HG02970 (cell line): ENCODE measurements around the gene TRAF3IP1.

Experiments used
- ATAC-seq: cut with Tn5 transposase; IDR thresholded peaks from one replicate; pipeline ENCODE4 v1.9.1; 2021; ENCODE audit warnings: mild to moderate bottlenecking, moderate library complexity, moderate number of reproducible peaks; ENCODE audit not compliant: unreplicated experiment, low FRiP score

TRAF3IP1 gene

DNA sequence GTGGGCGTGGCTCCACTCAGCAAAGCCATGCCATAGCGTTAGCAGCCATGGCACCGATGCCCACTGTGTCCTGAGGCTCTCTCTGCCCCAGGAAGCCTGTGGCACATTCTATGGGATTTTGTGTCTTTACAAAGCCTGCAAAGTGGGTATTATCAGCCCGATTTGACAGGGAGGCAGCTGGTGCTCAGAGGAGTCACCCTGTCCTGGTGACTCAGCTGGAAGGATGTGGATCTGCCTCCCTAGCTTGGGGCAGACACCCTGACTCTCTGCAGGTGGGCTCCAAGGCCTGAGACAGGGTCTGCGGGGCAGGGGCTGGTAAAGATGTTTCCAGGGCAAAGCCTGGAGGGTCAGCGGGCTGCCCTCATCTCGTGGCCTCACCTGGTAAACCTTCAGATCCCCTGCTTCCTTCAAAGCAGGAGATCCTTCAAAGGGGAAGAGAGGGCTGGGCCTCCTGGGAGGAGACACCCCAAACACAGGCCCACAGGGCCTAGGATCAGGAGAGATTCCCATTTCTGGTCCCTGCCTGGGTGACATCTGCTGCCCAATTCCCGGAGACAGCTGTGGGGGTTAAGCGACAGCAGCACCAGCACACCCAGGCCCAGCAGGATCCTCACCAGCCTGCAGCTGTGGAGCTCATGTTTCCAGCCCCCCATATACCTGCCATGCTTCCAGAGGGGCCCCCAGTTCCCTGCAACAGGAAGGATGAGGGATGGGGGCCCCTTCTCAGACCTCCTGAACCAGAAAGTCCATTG is 103.4 kb downstream of the TRAF3IP1 start:
- no peak for ATAC-seq

DNA sequence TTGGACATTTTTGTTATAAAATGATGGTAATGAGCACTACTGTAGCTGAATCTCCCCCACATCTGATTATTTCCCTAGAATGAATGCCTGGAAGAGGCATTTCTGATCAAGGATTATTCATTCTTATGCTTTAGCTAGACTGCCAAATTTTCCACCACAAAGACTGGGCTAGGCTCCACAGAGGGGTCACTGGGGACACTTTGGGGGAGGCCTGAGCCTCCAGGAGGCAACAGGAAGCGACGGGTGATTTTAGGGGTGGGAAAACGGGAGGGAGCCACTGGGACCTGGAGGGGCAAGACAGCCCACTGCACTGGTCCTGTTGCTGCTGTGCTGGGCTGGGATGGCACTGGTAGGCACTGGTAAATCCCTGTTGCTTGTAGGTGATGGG is 104.0 kb downstream of the TRAF3IP1 start:
- no peak for ATAC-seq

DNA sequence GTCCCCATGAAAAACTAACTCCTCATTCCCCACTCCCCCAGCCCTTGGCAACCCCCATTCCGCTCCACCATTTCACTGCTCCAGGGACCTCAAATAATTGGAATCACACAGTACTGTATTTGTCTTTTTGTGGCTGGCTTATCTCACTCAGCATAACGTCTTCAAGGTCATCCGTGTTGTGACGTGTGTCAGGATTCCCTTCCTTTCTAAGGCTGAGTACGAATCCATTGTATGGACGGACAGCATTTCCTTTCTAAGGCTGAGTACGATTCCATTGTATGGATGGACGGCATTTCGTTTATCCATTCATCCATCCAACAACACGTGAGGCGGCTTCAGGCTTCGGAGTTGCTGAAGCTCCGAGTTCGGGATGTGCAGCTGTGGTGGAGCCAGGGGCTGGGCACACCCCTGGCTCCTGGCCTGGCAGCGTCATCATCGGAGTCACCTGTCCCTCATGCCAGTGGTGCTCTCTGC is 105.2 kb downstream of the TRAF3IP1 start:
- ATAC-seq, result no peak

DNA sequence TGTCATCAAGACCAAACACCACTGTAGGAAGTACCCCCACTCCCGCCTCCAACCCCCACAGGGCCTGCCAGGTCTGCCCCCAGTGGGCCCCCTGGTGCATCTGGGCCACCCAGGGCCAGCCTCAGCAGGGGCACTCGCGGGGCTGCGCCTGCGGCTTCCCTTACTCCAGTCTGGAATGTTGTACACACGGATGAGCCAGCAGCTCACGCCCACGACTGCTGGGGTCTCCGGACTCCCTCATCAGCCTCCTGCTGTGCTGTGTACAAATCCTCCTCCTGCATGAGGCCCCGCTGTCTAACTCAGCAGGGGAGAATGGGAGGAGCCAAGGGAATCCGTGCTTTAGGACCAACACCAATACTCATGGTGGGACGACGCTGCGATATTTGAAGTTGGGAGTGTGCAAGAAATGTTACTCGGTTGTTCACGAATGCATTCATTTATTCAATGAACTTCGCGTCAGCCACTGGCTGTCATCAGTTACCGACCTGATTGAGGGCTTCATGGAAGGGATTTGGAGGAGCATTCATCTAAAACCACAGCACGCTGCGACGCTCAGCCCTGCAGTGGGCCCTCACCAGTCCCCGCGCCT is 105.8 kb downstream of the TRAF3IP1 start:
- ATAC-seq, result peak; percentile 1

DNA sequence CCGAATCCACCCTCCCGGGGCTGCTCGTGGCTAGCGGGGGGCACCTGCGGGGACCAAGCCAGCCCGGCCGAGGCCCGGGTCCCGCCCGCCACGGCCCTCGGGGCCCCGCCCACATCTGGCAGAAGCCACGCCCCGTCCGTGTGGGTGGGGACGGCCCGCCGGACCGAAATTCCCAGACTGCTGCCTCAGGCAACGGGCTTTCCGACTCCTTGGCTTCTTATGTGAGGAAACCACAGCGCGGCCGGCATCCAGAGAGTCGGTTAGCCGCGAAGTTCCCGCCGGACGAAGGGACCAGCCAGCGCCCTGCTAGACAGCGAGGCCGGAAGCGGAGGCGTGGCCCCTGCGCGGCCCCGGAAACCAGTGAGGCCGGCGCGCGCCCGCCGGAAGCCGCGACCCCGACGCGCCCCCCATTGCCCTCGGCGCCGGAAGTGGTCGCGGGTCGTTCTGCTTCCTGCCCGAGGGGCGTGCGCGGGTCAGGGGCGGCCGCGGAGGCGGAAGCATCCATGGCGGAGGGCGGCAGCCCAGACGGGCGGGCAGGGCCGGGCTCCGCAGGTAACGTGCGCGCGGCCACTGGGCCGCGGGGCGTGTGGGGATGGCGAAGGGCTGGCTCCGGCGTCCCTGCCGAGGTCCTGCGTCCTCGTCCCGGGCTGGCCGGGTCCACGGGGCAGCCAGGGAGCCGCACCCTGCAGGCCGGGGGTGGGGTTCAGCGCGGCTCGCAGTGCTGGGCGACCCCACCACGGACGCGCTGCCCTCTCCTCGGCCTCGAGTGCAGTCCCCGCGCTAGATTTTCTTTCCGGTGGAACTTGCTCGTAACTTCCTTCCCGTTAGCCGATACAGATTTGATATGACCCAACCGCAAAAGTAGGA is 106.5 kb downstream of the TRAF3IP1 start, which contains the start of gene ASB1:
Gene ASB1 (plus strand): TSS at position 360 of the 867 bp plus-strand sequence. CDS start 144 bp downstream, at position 504.
- ATAC-seq, result peak; percentile 86

DNA sequence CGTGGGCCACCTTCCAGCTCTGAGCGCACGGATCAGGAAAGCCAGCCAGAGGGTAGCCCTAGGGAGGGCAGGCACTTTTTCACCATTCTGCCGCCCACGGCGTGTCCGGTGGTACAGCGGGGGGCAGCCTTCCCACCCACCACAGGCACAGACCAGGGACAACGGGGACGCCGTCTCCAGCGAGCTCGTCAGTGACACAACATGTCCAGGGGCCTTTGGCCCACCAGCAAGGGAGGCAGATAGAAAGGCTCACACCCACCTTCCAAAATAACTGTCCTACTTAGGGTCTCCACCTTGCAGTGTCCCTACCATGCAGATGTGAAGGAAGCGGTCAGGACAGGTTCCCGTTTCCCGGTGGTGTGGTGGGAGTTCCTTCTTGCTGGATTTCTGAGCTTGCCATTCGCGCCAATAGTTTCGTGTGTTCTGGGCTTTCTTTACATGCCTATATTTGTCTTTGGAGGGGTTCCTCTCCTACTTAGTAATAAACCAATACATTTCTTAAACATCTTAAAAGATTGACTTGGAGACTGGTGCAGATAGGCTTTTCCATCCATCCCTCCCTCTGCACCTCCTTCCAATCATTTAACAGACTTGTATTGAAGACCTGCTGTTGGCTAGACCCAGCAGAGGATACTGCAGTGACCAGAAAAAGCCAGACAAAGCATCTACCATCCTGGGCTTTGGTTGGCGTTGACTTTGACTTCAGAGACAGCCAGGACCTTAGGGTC is 107.3 kb downstream of the TRAF3IP1 start:
- ATAC-seq, result no peak

DNA sequence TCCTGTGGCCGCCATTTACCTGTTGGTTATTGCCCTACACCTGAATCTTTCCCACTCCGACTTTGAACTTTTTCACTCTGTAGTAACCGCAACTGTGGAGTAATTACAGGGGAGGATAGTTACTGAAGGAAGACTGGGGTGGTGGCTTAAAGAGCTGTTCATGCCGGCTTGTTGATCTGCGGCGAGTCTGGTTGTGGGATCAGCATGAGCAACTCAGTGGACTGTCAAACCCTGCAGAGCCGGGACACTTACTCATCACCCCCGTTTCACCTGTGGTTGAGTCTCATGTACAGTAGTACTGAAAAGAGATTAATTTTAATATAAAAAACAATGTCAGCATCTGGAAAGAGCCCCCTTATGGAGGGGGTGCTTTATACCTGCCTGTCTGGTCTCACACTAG is 108.5 kb downstream of the TRAF3IP1 start:
- no peak for ATAC-seq

DNA sequence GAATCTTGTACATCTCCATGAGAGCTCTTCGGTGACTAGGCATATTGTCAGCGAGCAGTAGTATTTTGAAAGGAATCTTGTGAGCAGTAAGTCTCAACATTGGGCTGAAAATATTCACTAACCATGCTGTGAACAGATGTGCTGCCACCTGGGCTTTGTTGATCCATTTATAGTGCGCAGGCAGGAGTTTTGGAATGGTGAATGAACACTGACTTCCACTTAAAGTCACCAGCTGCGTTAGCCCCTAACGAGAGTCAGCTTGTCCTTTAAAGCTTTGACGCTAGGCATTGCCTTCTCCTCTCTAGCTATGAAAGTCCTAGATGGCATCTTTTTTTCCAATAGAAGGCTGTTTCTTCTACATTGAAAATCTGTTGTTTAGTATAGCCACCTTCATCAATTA is 110.5 kb downstream of the TRAF3IP1 start:
- no peak for ATAC-seq

DNA sequence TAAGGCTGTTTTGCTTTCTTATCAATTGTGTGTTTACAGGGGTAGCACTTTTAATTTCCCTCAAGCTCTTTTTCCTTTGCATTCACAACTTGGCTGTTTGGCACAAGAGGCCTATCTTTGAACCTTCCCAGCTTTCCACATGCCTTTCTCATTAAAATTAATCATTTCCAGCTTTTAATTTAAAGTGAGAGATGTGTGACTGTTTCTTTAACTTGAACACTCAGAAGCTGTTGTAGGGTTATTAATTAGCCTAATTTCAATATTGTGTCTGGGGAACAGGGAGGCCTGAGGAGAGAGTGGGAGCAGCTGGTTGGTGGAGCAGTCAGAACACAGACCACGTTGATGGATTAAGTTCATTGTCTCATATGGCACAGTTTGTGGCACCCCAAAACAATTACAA is 111.1 kb downstream of the TRAF3IP1 start:
- ATAC-seq, result no peak

DNA sequence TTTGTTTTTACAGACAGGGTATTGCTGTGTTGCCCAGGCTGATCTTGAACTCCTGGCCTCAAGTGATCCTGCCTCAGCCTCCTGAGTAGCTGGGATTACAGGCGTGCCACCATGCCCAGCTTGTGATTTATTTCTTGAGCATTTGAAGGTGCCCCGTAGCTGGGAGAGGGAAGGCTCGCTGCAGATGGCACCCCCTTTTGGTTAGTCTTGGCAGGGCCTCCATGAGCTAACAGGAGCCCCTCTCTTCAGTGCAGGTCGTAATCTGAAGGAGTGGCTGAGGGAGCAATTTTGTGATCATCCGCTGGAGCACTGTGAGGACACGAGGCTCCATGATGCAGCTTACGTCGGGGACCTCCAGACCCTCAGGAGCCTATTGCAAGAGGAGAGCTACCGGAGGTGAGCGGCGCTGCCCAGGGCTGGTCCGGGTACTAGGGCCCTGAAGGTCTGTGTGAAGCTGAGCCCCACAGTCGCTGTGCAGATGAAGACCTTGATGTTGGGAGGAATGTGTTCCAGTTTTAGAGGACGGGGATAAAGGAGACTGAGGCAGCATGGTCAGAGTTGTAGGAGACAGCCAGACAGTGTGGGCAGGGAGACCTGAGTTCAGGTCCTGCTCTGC is 113.1 kb downstream of the TRAF3IP1 start:
- no peak for ATAC-seq

DNA sequence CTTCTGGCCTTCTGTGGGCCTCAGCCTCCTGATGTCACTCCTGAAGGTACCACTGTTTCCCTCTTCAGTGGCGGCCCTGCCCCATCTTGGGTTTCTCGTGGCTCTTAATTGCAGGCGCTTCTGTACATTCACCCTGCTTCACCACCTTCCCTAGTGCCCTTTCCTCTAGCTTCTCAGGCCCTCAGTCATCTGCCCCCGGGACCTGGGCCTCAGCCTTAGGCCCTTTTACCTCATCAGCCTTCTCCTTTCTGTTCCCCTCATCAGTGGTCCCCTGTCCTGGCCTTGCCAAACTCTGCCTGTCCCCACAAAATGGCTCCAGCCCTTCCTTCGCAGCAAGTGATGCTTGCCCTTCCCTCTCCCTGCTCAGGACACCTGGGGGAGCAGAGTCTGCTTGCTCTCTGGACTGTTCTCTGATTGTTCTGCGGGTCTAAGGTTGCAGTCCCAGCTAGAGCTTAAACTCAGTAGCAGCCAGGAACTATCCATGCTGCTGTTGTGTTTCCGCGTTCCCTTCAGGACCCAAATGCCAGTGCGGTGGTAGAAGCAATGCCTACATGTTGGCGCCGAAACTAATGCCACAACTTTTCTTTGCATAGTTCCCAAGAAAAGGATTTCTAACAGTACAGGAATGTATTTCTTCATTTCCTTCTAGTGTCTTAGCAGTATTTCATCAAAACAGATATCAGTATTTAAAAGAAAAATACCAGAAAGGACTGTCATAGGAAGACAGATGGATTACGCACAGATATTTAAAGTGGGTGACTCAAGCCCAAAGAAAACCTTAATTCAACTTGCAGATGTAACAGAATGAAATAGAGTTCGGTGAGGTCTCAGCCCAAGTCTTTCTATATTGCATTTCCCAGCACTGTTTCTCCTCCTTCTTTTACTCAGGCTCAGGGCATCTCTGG is 113.9 kb downstream of the TRAF3IP1 start:
- ATAC-seq, result no peak

DNA sequence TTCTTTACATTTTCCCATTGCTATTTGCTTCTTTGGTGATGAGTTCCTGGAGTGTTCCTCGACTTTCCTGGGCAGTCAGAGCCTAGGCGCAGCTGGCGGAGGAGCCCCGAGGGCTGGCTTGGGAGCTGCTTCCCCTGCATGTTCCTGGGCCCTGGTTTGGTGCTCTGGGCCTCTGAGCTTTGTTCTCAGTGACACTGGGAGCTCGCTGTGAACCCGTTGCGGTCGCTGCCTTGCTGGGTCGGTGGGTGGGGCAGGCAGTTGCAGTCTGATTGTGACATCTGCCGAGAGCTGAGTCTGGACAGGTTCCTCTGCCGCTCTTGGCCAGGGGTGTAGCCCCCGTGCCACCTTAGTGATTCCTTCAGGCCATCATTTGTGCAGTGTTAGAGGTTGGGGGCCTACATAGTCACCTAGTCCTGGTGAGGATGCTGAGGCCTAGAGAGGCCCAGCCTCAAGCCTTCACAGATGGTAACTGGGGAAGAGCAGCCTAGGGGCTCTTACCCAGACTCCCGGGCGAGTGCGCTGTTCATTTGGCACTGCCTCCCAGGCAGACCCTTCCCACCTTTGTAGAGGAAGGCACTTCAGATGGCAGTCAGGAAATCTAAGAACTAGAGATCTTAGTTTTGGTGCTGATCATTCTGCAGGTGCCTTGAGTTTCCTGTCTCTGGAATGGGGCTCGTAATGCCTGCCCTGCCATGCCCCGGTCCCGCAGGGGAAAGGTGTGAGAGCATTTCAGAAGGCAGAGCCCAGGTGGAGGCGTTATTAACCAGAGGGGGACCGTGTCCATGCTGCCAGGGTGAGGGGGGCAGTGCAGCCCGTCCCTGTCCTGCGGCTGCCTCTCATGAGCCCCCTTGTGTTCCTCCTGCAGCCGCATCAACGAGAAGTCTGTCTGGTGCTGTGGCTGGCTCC is 114.8 kb downstream of the TRAF3IP1 start:
- no peak for ATAC-seq

DNA sequence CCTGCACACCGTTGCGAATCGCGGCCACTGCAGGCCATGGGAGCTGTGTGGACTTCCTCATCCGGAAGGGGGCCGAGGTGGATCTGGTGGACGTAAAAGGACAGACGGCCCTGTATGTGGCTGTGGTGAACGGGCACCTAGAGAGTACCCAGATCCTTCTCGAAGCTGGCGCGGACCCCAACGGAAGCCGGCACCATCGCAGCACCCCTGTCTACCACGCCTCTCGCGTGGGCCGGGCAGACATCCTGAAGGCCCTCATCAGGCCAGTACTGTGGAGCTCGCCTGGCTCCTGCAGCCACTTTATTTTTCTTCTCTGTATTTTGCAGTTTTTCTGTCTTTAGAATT is 115.4 kb downstream of the TRAF3IP1 start:
- ATAC-seq, result no peak

DNA sequence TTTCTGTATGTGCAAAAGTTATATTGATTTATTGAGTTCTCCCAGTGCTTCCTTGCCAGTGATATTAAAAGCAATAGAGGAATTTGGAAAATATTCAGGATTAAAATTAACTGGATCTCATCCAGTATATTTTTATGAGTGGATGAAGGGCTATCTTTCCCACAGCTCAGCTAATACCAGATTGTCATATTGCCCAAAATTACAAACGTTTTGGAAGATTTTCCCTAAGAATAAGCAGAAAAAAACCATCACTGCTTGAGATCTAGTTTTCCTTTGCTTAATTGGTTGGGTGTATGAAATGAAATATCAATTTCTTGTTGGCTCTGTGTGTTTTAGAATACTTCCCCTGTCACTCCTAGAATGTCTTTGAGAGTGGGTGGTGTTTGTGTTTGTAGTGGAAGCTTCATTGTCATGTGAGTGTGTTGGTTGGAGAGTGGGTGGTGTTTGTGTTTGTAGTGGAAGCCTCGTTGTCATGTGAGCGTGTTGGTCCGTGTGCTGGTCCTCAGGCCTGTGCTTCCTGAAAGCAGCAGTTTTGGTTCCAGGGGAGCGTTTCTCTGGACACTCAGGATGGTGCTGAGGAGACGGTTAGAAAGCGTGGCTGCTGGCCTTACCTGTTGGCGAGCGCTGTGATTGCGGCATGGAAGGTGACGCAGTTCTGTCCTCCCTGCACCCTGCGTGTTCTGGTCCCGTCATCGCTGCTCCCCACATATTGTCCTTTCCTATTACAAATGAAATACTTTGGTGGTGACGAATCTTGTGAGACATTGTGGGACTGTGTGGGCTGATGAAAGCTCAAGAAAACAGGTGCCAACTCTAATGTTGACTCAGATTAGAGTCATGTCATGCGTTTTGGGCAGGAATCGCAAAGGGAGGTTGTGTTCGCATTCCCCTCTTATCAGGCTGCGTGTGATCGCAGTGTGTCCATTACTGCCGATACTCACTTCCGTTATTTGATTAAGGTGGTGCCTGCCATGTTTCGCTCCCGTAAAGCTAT is 118.8 kb downstream of the TRAF3IP1 start:
- ATAC-seq, result no peak

DNA sequence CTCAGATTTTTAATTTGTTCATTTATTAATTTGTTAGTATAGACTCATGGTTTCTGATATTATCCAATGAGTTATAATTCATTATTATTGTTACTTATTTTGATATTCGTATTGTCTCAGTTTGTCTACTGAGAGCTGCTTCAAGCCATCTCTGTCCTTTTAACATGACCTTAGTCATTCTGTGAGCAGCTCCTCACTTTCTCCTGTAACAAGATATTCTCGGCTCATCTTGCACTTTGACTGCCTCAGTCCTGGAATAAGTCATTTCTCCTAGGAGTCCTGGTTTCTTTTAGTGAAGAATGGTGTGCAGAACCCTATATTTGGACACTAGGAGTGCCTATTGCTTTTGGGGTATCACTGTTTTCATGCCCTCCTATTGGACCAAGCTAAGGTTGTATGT is 119.6 kb downstream of the TRAF3IP1 start:
- no peak for ATAC-seq

DNA sequence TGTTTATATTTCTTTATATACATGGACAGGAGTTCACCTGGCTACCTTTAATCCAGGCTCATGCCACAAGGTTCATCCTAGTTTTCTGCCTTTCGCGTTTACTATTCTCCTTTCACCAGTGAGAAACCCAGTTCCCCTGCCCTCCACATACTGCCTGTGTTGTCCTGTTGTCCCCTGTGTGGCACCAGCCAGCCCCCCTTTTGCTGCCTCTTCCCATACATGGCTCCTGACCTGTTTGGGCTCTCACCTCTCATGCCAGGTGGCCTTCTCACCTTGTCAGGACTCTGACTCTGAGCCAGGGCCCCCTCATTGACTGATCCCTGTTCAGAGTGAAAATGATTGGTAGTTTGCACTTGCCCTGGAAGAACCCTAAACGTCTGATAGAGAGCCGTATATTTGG is 120.0 kb downstream of the TRAF3IP1 start:
- no peak for ATAC-seq

DNA sequence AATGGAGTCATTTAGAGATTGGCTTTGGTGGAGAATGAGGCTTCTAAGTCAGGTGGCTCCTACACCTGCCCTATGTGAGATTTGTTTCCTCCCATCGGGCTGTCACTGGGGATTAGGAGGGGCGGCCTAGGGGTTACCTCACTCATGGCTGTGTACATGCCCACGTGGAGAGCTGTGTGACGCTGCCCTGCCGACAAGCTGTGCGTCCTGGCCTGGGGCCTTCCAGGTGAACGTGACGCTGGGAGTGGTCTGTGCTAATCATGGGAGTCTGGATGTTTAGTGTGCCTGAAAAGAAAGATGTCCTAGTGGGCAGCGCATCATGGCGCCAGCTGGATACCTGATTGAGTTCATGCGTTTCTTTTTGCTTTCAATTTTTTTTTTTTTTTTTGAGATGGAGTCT is 120.4 kb downstream of the TRAF3IP1 start:
- ATAC-seq, result no peak
